Coronary artery (tissue), 2 donors: Measurements from ENCODE around the gene CLMP.
"Not testable (repeated sequence)": the region's sequence is repeated elsewhere in the genome, so short reads cannot be mapped to it uniquely, and the experiment has no call there.

ENCODE experiments used
- DNase-seq: peaks from one replicate; pipeline ENCODE4 v3.0.0-alpha.2; 2017; ENCODE audit warnings: low spot score
- H3K27ac ChIP-seq, 2 donors: fragments of 200-600 bp; sonication (generic); one replicate each; pipeline ENCODE4 v1.5.1; 2016 to 2019
- H3K4me3 ChIP-seq: fragments of 200-600 bp; sonication (generic); 2 replicates; pipeline ENCODE4 v1.5.1; 2016; ENCODE audit warnings: mild to moderate bottlenecking, moderate library complexity
- TF ChIP-seq, protein P1 (sequence below): fragments of 200-600 bp; sonication (generic); IDR thresholded peaks from one replicate; pipeline ENCODE4 v1.5.1; 2019; ENCODE audit warnings: antibody characterized with exemption

The CLMP gene

DNA sequence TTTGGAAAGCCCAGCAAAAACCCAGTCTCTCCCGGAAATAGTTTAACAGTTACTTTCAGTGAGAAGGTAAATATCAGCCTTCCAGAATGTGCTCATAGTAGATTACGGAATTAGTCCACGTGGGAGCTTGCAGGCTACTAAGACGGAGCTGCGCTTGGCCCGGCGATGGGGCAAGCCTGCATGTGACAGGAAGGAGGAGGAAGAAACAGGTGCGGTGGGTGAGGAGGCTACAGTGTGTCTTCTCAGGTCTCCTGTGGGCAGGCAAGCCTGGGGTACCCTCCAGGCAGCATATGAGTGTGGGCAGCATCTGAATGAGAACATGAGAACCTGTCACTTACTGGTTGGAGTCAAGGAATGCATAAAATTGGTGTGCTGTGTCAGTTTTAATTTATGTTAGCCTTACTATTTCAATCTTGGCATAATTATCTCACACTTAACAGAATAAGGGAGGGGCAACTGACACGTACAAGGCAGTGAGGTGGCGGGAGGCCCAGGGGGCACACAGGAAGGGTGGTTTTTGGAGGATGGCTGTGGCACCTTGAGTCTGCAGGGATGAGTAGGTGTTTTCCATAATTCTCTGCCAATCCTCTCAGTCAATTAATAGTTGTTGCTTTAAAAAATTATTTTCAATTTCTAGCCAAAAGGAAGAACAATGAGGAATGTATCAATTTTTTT lies 35.7 kb downstream of the CLMP start:
- DNase-seq = no peak
- no peak overlapping the region for H3K4me3 ChIP-seq
- no peak overlapping the region for H3K27ac ChIP-seq
- TF ChIP-seq, protein P1, sequence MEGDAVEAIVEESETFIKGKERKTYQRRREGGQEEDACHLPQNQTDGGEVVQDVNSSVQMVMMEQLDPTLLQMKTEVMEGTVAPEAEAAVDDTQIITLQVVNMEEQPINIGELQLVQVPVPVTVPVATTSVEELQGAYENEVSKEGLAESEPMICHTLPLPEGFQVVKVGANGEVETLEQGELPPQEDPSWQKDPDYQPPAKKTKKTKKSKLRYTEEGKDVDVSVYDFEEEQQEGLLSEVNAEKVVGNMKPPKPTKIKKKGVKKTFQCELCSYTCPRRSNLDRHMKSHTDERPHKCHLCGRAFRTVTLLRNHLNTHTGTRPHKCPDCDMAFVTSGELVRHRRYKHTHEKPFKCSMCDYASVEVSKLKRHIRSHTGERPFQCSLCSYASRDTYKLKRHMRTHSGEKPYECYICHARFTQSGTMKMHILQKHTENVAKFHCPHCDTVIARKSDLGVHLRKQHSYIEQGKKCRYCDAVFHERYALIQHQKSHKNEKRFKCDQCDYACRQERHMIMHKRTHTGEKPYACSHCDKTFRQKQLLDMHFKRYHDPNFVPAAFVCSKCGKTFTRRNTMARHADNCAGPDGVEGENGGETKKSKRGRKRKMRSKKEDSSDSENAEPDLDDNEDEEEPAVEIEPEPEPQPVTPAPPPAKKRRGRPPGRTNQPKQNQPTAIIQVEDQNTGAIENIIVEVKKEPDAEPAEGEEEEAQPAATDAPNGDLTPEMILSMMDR = no peak

DNA sequence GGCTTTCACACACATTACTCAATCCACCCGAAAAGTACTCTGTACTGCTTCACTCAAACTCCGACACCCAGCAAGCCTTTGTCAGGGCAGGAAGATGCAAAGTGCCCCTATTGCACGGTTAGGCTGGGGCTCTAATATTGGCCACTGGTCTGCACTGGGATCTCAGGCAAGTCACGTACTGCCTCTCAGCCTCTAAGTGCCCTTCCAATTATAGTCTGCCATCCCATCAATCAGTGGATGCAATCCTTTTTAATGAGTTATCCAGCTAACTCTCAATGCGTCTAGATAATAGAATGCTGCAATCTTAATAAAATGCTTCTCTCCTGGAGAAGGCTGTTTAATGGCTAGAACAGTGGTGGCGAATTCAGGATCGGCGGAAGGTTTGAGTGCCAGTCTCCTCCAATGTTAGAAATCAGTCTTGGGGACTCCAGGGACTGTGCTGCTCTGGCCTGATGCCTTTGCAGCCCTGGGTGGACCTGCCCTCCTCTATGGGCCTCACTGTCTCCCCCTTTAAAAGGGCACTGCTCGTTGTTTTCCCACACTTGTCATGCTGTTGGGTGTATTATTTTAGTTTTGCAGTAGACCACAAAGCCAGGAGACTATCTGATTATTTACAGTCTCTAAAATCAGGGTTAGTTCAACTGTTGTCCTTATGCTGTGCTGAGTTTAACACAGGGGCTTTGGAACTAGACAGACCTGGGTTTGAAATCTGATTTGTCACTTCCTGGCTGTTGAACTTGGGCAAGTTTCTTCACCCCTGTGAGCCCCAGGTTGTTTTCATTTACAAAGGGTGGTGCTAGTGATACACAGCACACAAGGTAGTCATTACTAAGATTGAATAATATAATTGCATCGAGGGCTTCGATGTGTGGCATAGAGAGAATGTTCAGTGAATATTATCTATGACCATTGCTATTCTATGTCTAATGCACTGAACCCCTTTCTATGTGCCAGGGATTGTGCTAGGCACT lies 36.7 kb downstream of the CLMP start:
- H3K27ac ChIP-seq = no peak overlapping the region
- H3K4me3 ChIP-seq = no peak overlapping the region
- TF ChIP-seq, protein P1 = no peak
- DNase-seq = no peak

DNA sequence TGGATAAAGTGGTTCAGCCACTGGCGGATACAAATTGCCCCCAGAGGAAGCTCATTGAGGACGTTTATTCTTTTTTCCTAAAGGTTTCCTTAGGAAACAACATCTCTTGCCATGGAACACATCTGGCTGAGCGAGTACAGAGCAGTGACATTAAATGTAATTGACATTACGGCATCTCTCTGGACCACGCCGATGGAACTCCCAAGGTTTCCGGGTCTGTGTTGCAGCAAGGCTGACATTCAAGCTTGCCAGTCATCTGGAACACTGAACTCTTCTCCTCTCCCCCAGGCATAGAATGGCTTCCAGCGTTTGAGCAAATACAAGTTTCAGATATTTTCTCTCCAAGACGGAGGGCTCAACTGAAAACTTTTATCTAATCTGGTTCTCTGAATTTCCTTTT lies 42.1 kb downstream of the CLMP start:
- TF ChIP-seq, protein P1 = no peak
- no peak for DNase-seq
- H3K4me3 ChIP-seq = no peak overlapping the region
- H3K27ac ChIP-seq = no peak overlapping the region

DNA sequence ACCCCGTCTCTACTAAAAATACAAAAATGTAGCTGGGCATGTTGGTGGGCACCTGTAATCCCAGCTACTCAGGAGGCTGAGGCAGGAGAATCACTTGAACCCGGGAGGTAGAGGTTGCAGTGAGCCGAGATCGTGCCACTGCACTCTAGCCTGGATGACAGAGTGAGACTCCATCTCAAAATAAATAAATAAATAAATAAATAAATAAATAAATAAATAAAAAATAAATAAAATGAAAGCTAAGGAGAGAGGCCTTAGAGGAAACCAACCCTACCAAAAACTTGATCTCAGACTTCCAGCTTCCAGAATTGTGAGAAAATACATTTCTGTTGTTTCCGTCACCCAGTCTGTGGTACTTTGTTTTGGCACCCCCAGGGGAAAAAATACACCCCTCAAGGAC lies 42.7 kb downstream of the CLMP start:
- DNase-seq, H3K4me3 ChIP-seq, H3K27ac ChIP-seq: not testable (repeated sequence)

DNA sequence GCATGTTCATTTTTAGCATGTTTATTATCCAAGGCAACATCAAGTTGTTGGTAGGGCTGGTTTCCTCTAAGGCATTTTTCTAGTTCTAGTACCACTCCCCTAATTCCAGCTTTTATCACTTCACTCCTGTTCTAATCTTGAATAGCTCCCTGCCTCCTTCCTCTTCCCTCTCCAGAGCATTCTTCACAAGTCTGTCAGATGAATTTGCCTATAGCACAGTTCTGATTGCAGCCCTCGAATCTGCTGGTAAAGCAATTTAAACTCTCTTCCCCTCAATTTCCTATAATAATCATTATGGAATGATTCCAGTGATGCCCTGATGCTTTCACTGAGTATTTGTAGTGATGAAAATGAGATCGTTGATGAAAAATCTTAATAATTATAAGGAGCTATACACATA lies 43.3 kb downstream of the CLMP start:
- no peak overlapping the region for H3K4me3 ChIP-seq
- TF ChIP-seq, protein P1 = no peak
- no peak overlapping the region for H3K27ac ChIP-seq
- no peak for DNase-seq

DNA sequence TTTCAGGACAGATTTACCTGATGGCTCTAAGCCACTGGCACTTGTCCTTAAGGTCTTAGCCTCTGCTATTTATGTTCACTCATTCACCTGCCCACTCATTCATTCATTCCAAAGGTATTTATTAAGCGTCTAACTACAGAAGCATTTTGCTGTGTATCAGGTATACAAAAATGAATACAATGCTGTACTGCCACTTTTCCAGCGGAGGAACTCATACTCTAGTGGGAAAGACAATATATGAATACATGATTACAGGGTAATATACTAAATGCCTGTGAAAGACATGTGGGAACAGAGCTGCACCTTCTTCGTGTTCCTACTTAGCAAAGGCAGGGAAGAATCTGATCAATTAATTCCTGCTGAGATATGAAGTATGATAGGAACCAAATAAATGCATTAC lies 43.7 kb downstream of the CLMP start:
- no peak for DNase-seq
- no peak overlapping the region for H3K27ac ChIP-seq
- TF ChIP-seq, protein P1 = no peak
- no peak overlapping the region for H3K4me3 ChIP-seq

DNA sequence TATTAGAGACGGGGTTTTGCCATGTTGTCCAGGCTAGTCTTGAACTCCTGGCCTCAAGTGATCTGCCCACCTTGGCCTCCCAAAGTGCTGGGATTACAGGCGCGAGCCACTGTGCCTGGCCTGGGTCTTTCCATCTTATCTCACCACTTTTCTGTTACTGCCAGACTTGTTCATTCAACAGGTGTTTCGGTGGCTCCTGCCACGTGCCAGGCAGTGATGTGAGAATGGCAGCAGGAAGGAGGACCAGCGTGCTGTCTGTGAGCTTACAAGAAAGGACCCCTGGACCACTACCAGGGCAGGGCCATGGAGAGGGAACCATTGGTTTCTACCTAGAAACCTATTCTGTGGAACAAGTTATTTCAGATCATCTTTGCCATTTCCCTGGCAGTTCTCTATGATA lies 44.2 kb downstream of the CLMP start:
- TF ChIP-seq, protein P1 = no peak
- no peak for DNase-seq
- H3K27ac ChIP-seq = no peak overlapping the region

More for the DNA sequence above, 44.2 kb downstream of the CLMP start:
- H3K4me3 ChIP-seq = no peak overlapping the region
